ENCODE results near the gene THSD4.

The THSD4 gene

DNA sequence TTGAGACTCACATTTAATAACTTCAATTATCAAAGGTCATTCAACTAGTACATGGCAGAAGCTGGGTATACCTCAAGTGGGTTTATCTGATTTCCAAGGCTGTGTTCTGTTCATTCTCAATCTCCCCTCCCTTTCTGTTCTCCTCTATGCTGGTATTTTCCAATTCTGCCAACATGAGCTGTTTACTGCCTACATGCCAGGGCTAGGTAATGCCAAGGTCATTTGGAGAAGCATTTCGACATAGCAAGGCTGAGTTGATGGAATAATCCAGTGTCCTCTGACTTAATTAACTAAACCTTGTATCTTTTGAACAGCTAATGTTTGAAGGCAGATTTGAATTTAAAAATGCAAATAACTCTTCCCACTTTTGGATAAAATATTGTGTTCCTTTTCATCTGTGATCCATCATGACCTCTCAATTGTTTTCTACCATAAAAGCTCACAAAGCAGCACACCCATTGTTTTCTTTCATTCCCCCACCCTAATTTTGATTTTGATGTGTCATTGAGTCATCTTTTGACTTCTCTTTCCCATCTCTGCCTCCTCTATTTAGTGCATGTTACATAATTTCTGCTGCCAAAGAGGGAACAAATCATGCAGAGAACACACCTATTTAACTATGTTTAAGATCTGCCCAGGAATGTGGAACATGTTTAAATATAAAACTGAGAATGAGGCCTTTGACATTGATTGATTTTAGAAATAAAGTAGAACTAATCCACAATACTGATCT, 386.2 kb downstream of the THSD4 start:
- DNase-seq (ENCODE audit: low read depth): peak; percentile 30

DNA sequence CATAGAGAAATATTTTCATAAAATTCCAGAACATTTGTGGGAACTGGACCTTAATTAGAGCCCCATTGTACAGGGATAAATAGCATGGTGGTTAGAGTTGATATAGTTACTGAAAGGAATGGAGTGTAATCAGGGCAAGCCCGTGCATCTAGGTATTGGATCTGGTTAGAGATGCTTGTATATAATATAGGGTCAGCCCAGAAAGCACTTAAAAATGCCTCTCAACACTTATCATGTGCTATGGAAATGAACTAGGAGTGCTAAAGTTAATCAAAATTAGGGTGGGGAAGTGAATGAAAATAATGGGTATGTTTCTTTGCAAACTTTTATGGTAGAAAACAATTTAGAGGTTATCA, 386.8 kb downstream of the THSD4 start:
- no peak for DNase-seq (ENCODE audit: low read depth)

DNA sequence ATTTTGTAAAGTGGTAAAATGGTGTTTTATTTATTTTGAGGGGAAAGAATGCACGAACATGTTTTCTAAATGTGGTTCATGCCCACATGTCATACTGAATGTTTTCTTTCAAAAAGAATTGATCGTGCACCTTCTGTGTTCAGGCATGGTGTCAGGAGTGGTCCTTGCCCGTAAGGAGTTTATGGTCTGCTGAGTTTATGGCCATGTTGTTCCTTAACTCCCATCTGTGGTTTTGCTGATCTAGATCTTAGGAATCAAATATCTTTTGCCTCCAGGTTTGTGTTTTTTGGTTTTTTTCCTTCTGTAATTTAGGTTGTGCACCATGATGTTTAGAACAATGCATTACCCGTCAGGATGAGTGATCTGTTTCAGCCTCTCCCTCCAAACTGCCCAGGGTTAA, 390.7 kb downstream of the THSD4 start:
- DNase-seq (ENCODE audit: low read depth): no peak

DNA sequence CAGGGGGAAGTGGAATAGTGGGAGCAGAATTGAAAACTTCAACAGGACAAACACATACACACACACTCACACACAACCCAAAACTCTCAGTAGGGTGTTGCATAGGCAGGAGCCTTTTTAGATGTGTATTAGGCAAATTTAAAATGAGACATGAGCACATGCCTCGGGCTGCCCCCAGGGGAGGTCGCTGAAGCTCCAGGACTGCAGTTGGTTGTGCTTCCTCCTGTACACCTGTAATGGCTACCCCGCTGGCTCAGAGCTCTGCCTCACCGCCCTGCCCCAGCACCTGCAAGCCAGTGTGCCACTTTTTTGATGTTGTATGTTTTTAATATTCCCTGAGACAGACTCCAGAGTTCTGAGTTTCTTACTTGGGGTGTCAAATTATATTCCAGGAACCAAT, 391.7 kb downstream of the THSD4 start:
- DNase-seq (ENCODE audit: low read depth): no peak

DNA sequence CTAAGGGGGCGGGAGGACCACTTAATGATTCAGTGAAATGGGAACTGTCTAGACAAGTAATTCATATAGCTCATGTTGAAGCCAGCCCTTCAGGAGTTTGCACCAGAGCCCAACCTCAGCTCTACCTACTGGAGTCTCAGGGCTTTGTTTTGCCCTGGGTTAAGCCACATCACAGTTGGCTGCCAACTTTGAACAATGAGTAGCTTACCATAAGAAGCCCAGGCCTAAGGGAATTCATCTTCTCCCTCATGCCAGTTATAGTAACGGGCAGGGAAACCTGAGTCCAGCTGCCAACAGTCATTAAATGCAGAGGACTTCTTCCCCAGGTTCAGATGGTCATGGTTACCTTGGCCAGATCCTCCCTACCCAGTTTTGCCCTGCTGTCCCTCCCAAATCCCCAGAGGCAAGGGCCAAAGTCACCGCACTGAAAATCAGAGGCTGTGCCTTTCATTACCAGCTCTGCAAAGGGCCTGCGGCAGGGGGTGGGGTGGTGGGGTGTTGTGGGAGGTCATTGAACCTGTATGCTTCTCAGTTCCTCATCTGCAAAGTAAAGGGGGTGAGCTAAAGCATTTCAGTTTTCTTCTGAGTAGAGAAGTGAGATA, 392.9 kb downstream of the THSD4 start:
- no peak for DNase-seq (ENCODE audit: low read depth)

DNA sequence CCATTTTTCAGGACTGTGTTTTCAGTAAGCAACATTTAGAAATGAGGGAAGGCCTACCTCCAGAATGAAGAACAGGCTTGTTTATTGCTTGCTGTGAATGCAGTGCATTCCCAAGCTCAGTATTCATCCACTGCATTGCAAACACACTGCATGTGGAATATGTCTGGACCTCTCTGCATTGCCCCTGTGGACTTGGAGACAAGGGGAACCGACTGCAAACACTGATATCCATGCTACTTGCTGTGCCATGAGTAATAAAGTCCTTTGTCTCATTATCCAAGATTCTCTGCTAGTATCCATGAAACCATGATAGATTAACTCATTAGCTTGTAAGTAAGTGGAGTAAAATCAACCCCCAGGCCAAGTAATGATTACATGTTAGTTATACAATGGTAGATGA, 393.9 kb downstream of the THSD4 start:
- DNase-seq (ENCODE audit: low read depth): no peak

DNA sequence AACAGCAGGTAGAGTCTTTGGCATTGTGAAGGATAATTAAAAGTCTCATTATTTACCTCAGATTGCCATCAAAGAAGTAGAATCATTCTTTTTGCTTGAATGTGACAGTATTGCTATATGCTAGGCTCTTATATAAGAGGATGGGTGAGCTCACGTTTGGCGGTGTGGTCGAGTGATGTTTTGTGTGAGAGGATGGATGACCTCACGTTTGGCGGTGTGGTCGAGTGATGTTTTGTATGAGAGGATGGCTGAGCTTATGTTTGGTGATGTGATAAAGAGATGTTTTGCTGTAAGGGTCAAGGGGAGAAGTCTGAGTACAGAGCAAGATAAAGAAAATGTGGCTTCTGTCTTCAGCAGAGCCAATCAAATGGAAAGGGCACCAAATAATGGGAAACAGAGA, 395.5 kb downstream of the THSD4 start:
- no peak for DNase-seq (ENCODE audit: low read depth)

DNA sequence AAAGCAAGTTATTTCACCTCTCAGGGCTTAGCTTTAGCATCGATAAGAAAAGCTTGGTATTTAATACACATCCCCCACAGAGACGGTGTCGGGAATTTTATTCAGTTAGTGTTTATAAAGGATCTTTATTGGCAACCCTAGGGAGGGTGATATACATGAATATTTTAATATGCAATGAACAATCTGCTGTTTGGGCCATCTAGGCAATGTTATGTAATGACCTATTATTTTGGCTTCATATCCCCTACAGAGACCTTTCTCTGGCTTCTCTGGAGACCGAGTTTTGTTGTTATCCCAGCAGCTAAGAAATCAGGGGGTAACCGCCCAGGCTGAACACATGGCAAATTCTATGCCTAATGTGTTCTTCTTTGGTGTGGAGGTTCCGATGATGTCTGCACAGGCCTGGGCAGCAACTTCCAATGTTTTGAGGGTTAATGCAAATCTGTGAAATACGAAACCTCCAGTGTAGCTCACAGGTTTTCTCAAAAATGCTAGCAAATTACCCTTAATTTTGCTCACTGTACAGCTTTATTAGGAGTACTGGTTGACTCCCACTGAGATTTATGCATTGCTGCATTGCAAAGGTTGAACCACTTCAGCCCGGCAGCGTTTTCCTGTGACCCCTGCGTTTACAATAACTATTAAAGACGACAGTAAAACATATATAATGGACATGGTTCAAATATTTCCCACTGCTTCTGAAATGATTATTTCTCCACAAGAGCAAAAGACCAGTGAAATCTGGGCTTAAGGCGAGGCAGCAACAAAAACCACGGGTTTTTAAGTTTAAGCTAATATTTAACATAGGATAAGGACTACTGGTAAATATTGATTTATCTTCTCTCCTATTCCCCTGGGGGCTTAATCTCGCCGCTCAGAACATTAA, 396.8 kb downstream of the THSD4 start:
- no peak for DNase-seq (ENCODE audit: low read depth)

DNA sequence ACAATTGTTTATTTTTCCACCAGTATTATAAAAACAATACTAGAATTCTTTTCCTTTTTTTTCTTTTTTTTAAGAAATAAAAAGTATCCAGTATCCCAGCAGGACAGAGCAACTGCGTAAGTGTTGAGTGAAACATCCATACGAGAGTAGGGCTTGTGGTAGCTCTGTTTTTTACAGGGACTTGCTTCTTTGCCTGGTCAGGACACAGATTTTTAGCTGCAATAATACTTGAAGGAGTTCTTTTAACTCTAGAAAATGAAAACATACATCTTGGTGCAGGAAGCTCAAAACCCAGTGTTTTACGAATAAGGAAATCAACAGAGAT, 397.4 kb downstream of the THSD4 start:
- no peak for DNase-seq (ENCODE audit: low read depth)

DNA sequence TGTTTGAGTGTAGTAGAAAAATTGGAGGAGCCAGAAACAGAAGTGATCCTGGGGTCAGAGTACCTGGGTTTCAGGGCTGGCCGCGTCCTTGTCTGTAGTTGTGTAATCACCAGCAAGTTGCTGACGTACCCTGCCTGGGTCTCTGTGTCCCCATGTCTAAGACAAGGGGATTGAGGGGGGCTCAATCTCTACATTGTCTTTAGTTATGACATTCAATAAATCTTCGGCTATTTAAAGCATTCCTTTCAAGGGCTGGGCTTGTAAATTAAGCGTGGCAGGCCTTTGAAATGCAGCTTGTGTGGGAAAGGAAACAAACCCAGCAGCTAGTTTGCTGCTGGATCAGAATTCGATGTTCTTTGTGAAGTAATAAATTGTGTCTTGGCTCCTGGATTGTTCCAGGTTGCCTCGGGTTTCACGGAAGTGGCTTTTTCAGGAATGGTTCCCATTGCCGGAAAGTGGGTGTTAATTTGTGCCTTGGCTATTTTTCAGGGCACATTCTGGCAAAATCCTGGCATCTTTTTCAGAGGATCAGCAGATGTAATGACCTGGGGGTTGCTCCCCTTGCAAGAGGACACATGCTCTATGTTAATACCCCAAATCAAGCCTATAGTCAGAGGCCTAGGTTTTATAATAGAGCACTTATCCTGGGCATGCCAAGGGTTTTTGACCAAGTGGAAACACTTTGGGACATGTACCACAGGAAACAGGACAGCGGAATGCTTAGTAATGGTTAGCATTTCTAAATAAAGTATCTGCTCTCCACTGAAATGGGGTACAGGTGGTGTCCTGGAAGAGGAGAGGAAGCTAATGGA, 400.3 kb downstream of the THSD4 start:
- DNase-seq (ENCODE audit: low read depth): no peak

DNA sequence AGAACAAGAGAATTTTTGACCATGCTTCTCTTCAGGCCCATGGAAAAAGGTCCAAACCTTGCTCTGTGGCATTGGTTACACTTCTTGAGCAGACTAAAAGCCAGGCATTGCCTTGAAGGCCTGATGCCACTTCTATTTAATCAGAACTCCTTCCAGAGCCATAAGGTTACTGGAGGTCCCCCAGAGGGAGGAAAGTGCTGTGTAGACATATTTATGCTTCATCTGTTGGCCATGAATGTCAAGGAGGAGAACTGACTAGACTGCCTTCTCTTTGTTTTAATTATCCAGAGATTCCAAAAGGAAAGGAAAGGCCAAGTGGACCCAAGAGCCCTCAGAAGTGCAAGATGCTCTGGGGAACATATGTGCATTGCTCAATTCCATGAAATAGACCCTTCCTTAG, 402.5 kb downstream of the THSD4 start:
- DNase-seq (ENCODE audit: low read depth): no peak

DNA sequence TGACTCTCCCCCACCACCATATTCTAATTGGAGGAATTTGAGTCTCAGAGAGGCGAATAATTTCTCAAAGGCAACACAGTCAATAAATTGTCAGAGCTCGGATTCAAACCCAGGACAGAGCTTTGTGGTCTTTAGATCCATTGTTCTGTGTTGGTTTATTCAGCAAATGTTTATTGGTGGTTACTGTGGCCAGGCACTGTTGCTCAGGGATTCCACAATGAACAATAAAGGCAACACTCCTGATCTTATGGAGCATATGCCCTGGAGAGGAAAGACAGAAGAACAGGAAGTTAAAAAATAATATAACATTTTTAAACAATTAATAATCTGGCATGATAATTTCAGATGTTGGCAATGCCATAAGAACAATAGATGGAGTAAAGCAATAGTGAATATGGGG, 403.4 kb downstream of the THSD4 start:
- DNase-seq (ENCODE audit: low read depth): no peak

DNA sequence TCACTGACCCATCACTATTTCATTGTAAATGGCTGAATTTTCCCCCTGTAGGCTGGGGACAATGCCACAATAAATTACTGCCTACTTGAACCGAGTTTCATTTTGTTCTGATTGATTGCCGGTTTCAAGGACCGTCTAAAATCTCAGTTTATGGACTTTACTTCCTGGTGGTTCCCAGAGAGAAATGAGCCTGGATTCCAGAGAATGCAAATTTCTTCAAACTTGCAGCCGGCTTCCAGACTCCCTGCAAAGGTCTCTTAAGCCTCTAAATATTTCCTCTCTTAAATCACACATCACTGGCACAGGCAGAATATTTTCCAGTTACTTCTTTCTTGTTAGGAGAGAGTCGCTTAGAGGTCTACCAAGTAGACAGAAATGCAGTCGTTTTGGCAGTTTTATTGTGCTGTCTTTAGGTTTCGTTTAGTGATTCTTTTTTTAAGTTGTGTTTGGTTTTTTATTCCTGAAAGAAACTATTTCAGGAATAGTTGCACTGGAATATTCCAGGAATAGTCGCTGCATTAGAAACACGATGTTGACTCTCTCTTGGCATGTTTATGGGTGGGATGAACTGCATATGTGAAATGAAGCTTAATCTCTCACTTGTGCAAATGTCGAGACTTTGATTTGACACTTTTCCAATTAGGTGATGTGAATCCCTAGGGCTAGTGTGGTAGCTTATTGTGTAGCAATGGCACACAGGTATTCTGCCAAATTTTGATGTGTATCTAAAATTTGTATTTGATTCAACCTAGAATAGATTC, 411.0 kb downstream of the THSD4 start:
- DNase-seq (ENCODE audit: low read depth): peak; percentile 33

DNA sequence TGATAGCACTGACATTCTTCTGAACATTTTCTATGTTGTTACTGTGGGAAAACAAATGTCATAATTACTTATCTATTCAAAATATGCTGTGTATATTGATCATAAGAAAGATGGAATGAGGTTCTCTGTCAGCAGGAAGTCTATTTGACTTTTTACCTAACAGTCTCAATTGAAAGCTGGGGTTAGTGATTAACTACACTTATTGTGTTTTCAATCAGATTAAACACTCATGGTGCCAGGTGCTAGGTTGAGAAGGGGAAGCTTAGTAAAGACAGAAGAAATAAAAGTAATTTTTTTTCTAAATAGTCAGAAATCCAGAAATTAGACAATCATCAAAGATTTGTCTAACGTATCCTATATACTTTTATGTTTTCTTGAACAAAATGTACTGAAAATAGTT, 414.1 kb downstream of the THSD4 start:
- no peak for DNase-seq (ENCODE audit: low read depth)

DNA sequence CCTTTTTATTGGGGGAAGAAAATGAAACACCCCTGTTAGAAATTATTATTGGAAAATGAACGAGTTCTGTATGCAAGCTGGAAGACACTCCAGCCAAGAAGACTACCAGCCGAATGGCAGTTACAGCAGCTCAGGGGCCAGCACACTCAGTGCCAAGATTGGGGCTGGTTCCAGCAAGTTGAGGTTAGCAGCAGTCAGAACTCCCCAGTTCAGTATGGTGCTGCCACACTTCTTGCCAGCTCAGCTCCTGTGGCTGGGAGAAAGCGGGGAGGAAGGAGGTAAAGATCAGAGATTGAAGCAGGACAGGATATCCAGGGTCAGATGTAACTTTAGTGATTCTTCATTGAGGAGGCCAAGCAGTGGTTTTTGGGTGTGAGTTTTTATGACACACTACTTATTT, 414.8 kb downstream of the THSD4 start:
- no peak for DNase-seq (ENCODE audit: low read depth)

DNA sequence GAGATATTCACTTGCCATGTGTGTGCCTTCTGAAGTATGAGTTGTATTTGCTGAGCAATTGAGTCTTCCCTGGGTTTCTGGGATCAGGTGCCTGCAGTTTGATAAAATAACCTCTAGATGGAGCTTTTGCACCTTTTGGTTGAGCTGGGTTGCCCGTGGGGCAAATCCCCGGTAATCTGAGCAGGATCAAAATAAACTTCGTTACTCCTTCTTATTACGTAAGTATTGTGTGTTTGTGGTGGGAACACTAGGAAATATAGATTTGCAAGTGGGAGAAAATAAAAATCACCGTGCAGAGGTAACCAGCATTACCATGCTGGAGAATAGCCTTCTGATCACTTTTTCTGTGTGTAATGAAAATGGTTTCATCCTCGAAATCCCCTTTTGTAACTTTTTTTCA, 417.7 kb downstream of the THSD4 start:
- DNase-seq (ENCODE audit: low read depth): peak; percentile 45

DNA sequence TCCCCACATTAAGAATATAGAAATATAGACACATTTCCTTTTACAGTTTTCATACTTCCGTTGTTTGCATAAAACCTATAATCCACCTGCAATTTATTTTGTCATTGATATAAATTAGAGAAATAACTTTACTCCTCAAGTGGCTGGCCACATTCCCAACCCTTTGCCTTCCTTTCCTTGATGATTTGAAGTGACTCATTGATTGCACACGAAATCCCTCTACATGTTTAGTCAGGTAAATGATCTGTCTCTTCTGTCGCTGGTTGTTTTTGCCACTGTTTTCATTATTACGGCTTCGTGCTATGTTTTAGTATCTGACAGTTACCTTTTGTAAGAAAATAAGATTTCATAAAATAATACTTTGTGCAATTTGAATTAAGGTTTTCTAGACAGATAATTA, 422.9 kb downstream of the THSD4 start:
- no peak for DNase-seq (ENCODE audit: low read depth)

DNA sequence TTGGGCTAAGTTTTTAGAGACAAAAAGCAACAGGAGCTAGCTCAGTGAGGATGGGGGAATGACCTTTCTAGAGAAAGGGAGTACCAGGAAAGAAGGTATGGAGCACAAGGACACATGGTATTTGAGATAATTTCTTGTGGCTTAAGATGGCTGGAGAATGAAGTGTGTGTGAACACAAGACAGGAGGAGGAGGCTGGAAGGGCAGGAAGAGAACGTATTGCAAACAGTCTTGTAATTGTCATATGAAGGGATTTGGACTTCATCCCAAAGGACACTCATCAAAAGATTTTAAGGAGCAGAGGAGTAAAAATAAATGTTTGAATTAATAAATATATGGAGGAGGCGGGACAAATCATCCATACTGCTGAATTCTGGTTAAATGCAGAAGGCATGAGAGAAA, 426.5 kb downstream of the THSD4 start:
- DNase-seq (ENCODE audit: low read depth): no peak

DNA sequence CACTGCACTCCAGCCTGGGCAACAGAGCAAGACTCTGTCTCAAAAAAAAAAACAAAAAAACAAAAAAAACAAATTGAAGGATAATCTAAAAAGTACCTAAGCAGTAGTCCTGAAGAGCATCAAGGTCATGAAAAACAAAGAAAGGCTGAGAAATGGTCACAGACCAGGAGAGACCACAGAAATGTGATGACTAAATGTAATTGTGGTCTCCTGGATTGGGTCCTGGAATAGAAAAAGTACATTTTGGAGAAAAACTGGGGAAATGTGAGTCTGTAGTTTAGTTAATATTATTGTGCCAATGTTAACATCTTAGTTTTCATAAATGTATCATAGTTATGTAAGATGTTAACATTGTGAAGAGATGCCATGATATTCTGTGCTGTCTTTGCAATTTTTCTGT, 427.6 kb downstream of the THSD4 start:
- no peak for DNase-seq (ENCODE audit: low read depth)

DNA sequence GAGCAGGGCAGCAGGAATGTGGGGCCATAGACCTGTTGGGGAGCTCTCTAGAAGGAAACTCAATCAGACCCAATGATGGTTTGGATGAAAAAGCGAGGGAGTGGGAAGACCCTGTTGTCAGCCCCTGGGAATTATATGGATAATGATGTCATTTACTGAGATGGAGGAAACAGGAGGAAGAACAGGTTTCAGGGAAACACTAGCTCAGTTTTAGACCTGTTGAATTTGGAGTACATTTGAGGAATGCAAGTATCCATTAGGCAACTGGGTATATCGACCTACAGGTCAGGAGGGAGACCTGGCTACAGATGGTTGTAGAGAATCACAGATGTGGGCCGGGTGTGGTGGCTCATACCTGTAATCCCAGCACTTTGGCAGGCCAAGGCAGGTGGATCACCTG, 428.1 kb downstream of the THSD4 start:
- no peak for DNase-seq (ENCODE audit: low read depth)

DNA sequence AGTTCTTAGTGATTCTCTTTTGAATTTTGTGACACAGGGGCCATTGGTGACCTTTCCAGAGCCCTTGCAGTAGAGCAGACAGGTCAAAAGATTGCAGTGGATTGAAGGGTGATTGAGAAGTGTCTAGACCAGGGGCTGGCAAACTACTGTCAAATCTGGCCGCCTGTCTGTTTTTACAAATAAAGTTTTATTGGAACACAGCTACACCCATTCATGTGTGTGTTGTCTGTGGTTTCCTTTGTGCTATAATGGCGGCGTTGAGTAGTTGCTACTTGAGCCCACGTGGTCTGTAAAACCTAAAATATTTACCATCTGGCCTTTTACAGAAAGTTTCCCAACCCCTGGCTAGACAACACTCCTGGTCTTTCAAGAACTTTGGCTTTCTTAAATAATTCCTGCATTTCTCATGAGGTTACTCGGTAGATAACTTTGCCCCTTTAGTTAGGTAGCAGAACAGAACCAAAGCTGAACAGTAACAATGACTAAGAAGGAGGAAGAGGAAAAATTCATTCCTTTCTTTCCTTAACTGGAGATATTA, 430.0 kb downstream of the THSD4 start:
- no peak for DNase-seq (ENCODE audit: low read depth)

DNA sequence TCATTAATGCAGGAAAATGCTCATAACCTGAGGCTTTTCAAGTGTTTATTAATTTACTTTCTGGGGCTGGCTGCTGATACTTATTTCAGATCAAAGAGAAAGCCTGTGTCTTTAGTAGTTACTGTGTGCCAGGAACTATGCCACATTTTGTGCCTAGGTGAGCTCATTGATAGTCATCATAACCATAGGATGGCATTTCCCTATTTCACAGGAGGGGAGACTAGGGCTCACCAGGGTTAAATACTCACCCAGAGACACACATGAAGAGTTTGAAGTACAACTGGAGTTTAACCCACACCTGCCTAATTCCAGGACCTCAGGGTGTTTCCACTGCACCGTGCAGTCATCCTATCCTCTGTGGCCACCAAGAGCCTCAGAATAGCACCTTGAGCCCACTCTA, 430.7 kb downstream of the THSD4 start:
- no peak for DNase-seq (ENCODE audit: low read depth)

Data from fibroblast of gingiva (primary cell).